HEK293 (cell line): ENCODE measurements around the gene IMMP2L.

Experiments
- CTCF ChIA-PET: fragments of 350-600 bp; formaldehyde crosslinking; extraction: SDS; loops from one replicate; lab custom pipeline; 2021; ENCODE audit warnings: antibody characterized with exemption; lab: Yijun Ruan, JAX
- POLR2A ChIA-PET: fragments of 300-600 bp; formaldehyde crosslinking; extraction: SDS; loops from one replicate; lab custom pipeline; 2020; ENCODE audit warnings: antibody characterized with exemption, inconsistent platforms; lab: Yijun Ruan, JAX
- H3K27ac ChIP-seq: fragments of 200-500 bp; sonication (Bioruptor generic); 2 replicates; pipeline ENCODE4 v1.5.1; 2014; ENCODE audit warnings: low read depth, low read length, control low read depth, inconsistent platforms; ENCODE audit errors: extremely low read depth
- H3K36me3 ChIP-seq, 2 experiments: fragments of 200-500 bp in 1 of 2; sonication (Bioruptor generic) in 1 of 2; 1 replicate in 1 of 2; 2 replicates in 1 of 2; pipeline ENCODE4 v1.5.1; 2014 to 2017; ENCODE audit warnings: inconsistent platforms in 2 of 2, low read length in 2 of 2; ENCODE audit not compliant: control insufficient read depth in 2 of 2, insufficient read depth in 1 of 2
- H3K4me1 ChIP-seq: fragments of 200-500 bp; sonication (Bioruptor generic); 2 replicates; pipeline ENCODE4 v1.5.1; 2014; ENCODE audit warnings: mild to moderate bottlenecking, low read length, inconsistent platforms; ENCODE audit not compliant: control insufficient read depth, insufficient read depth
- H3K4me3 ChIP-seq: 2 replicates; pipeline ENCODE4 v1.5.1; 2011; ENCODE audit warnings: low read depth, mild to moderate bottlenecking, control low read depth, low read length, moderate library complexity
- H3K9me3 ChIP-seq: fragments of 200-500 bp; sonication (Bioruptor generic); 2 replicates; pipeline ENCODE4 v1.5.1; 2014; ENCODE audit warnings: low read depth, low read length, inconsistent platforms; ENCODE audit not compliant: control insufficient read depth, insufficient read depth
- BCL11A ChIP-seq: fragments of 450-650 bp; formaldehyde crosslinking; IDR thresholded peaks from 2 replicates; pipeline ENCODE4 v1.5.1; 2016; ENCODE audit warnings: low read depth, missing biosample characterization, missing genetic modification characterization
- GLIS2 ChIP-seq: fragments of 450-650 bp; formaldehyde crosslinking; IDR thresholded peaks from 2 replicates; pipeline ENCODE4 v1.5.1; 2016; ENCODE audit warnings: missing biosample characterization, missing genetic modification characterization
- PRDM1 ChIP-seq: fragments of 450-650 bp; formaldehyde crosslinking; IDR thresholded peaks from 2 replicates; pipeline ENCODE4; 2016; ENCODE audit warnings: missing biosample characterization, missing genetic modification characterization
- RBAK ChIP-seq: fragments of 450-650 bp; formaldehyde crosslinking; IDR thresholded peaks from 2 replicates; pipeline ENCODE4 v1.5.1; 2016; ENCODE audit warnings: missing biosample characterization, missing genetic modification characterization
- TRIM28 ChIP-seq: IDR thresholded peaks from 2 replicates; pipeline ENCODE4 v1.6.1; 2011; ENCODE audit warnings: low read length, control low read depth, borderline replicate concordance
- ZBTB49 ChIP-seq: fragments of 450-650 bp; formaldehyde crosslinking; IDR thresholded peaks from 2 replicates; pipeline ENCODE4 v1.5.1; 2016; ENCODE audit warnings: missing biosample characterization, missing genetic modification characterization, low read depth
- ZFHX2 ChIP-seq: fragments of 450-650 bp; formaldehyde crosslinking; conservative IDR thresholded peaks from 2 replicates; pipeline ENCODE4 v1.5.1; 2016; ENCODE audit warnings: missing biosample characterization, missing genetic modification characterization
- ZNF214 ChIP-seq: fragments of 450-650 bp; formaldehyde crosslinking; IDR thresholded peaks from 2 replicates; pipeline ENCODE4 v1.5.1; 2017; ENCODE audit warnings: missing biosample characterization, mild to moderate bottlenecking, missing genetic modification characterization, borderline replicate concordance
- ZNF341 ChIP-seq: fragments of 450-650 bp; formaldehyde crosslinking; IDR thresholded peaks from 2 replicates; pipeline ENCODE4; 2016; ENCODE audit warnings: low read depth, missing biosample characterization, missing genetic modification characterization
- ZNF433 ChIP-seq: fragments of 450-650 bp; formaldehyde crosslinking; IDR thresholded peaks from 2 replicates; pipeline ENCODE4 v1.5.1; 2016; ENCODE audit warnings: missing biosample characterization, missing genetic modification characterization, low read depth
- ZNF530 ChIP-seq: fragments of 450-650 bp; formaldehyde crosslinking; IDR thresholded peaks from 2 replicates; pipeline ENCODE4 v1.5.1; 2016; ENCODE audit warnings: low read depth, missing biosample characterization, missing genetic modification characterization
- ZNF555 ChIP-seq: fragments of 450-650 bp; formaldehyde crosslinking; conservative IDR thresholded peaks from 2 replicates; pipeline ENCODE4 v1.5.1; 2017; ENCODE audit warnings: missing biosample characterization, mild to moderate bottlenecking, missing genetic modification characterization, inconsistent platforms
- ZNF596 ChIP-seq: fragments of 450-650 bp; IDR thresholded peaks from 2 replicates; pipeline ENCODE4 v1.5.0; 2018; ENCODE audit warnings: missing biosample characterization, mild to moderate bottlenecking, missing genetic modification characterization, moderate library complexity
- ZNF664 ChIP-seq: fragments of 450-650 bp; formaldehyde crosslinking; IDR thresholded peaks from 2 replicates; pipeline ENCODE4 v1.5.1; 2016; ENCODE audit warnings: missing biosample characterization, missing genetic modification characterization
- TF ChIP-seq, protein P1 (sequence below): fragments of 450-650 bp; formaldehyde crosslinking; IDR thresholded peaks from 2 replicates; pipeline ENCODE4; 2016; ENCODE audit warnings: missing biosample characterization, missing genetic modification characterization
- TF ChIP-seq, protein P2 (sequence below): fragments of 450-650 bp; formaldehyde crosslinking; conservative IDR thresholded peaks from 2 replicates; pipeline ENCODE4 v1.5.1; 2016; ENCODE audit warnings: low read depth, missing biosample characterization, missing genetic modification characterization
- TF ChIP-seq, protein P3 (sequence below): fragments of 450-650 bp; formaldehyde crosslinking; IDR thresholded peaks from 2 replicates; pipeline ENCODE4 v1.5.1; 2017; ENCODE audit warnings: missing biosample characterization, missing genetic modification characterization

Gene IMMP2L

DNA sequence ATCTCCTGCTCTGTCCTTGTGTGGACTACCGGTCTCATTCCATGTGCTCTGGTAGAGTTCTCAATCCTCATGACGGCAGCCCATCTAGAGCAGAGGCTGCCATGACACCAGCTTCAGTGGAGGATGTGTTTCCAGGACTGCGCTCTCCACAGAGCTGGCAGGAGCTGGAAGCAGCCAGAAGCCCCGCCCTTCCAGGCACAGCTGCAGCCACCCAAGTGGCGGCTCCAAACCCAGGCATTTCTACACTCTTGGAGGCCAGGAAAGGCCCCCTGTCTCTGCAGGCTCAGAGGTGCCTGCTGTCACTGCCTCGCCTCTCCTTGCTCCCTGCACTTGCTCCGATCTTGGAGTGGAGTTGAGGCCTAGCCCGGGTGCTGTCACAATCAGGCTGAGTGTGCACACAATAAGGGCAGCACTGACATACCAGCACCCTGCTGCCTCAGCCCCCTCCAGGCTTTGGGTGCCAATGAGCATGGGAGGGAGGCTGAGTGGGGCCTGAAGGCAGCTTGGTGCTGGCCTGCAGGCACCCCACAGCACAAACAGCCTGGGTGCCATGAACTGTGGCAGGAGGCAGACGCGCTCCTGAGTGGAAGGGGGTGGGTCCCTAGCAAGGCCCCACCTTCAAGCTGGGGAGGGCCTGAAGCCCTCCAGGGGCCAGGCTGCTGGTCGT lies 349.3 kb downstream of the IMMP2L start:
- H3K9me3 ChIP-seq = no peaks in the 10 kb centered on the region
- H3K27ac ChIP-seq = no peak overlapping the region
- no peak overlapping the region for H3K4me3 ChIP-seq
- H3K36me3 ChIP-seq = no peaks in the 10 kb centered on the region
- CTCF ChIA-PET = no interaction called here
- TF ChIP-seq ZNF214 (tag by site-specific recombination) (no peak), RBAK (tag by site-specific recombination) (no peak), ZNF530 (tag by site-specific recombination) (no peak), ZBTB49 (tag by site-specific recombination) (no peak), ZNF664 (tag by site-specific recombination) (no peak), ZNF341 (no peak), PRDM1 (tag by site-specific recombination) (no peak), TRIM28 (no peak), ZNF555 (tag by site-specific recombination) (no peak), ZNF596 (tag by site-specific recombination) (no peak), GLIS2 (tag by site-specific recombination) (no peak), ZFHX2 (tag by site-specific recombination) (no peak), BCL11A (tag by site-specific recombination) (no peak), ZNF433 (no peak)
- TF ChIP-seq, protein P1, sequence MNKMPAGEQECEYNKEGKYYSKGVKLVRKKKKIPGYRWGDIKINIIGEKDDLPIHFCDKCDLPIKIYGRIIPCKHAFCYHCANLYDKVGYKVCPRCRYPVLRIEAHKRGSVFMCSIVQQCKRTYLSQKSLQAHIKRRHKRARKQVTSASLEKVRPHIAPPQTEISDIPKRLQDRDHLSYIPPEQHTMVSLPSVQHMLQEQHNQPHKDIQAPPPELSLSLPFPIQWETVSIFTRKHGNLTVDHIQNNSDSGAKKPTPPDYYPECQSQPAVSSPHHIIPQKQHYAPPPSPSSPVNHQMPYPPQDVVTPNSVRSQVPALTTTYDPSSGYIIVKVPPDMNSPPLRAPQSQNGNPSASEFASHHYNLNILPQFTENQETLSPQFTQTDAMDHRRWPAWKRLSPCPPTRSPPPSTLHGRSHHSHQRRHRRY = no peak
- TF ChIP-seq, protein P2, sequence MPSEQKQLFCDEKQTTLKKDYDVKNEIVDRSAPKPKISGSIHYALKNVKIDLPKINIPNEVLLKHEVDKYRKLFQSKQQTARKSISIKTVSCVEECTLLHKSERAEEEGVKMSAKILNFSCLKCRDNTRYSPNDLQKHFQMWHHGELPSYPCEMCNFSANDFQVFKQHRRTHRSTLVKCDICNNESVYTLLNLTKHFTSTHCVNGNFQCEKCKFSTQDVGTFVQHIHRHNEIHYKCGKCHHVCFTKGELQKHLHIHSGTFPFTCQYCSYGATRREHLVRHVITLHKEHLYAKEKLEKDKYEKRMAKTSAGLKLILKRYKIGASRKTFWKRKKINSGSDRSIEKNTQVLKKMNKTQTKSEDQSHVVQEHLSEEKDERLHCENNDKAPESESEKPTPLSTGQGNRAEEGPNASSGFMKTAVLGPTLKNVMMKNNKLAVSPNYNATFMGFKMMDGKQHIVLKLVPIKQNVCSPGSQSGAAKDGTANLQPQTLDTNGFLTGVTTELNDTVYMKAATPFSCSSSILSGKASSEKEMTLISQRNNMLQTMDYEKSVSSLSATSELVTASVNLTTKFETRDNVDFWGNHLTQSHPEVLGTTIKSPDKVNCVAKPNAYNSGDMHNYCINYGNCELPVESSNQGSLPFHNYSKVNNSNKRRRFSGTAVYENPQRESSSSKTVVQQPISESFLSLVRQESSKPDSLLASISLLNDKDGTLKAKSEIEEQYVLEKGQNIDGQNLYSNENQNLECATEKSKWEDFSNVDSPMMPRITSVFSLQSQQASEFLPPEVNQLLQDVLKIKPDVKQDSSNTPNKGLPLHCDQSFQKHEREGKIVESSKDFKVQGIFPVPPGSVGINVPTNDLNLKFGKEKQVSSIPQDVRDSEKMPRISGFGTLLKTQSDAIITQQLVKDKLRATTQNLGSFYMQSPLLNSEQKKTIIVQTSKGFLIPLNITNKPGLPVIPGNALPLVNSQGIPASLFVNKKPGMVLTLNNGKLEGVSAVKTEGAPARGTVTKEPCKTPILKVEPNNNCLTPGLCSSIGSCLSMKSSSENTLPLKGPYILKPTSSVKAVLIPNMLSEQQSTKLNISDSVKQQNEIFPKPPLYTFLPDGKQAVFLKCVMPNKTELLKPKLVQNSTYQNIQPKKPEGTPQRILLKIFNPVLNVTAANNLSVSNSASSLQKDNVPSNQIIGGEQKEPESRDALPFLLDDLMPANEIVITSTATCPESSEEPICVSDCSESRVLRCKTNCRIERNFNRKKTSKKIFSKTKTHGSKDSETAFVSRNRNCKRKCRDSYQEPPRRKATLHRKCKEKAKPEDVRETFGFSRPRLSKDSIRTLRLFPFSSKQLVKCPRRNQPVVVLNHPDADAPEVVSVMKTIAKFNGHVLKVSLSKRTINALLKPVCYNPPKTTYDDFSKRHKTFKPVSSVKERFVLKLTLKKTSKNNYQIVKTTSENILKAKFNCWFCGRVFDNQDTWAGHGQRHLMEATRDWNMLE (tag by site-specific recombination) = no peak
- TF ChIP-seq, protein P3, sequence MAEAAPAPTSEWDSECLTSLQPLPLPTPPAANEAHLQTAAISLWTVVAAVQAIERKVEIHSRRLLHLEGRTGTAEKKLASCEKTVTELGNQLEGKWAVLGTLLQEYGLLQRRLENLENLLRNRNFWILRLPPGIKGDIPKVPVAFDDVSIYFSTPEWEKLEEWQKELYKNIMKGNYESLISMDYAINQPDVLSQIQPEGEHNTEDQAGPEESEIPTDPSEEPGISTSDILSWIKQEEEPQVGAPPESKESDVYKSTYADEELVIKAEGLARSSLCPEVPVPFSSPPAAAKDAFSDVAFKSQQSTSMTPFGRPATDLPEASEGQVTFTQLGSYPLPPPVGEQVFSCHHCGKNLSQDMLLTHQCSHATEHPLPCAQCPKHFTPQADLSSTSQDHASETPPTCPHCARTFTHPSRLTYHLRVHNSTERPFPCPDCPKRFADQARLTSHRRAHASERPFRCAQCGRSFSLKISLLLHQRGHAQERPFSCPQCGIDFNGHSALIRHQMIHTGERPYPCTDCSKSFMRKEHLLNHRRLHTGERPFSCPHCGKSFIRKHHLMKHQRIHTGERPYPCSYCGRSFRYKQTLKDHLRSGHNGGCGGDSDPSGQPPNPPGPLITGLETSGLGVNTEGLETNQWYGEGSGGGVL = no peak
- POLR2A ChIA-PET = no interaction called here
- H3K4me1 ChIP-seq = no peaks in the 10 kb centered on the region
